Renal pelvis (tissue), 4 donors: ENCODE data around the gene SPOP. TPM values are rescaled to one million over a fixed set of nuclear protein-coding genes. Genes with fewer than 3 reads are reported as not detected.
"Not testable (repeated sequence)": the region's sequence is repeated elsewhere in the genome, so short reads cannot be mapped to it uniquely, and the experiment has no call there.

Experiments used
- DNase-seq: peaks from one replicate; pipeline ENCODE4 v3.0.0-alpha.2; 2013
- polyA plus RNA-seq, 3 donors: library from polyadenylated mRNA; unstranded; fragments of 120-200 nt; gene quantifications; one replicate each; pipeline ENCODE4 v1.2.1, GENCODE V29; 2013; ENCODE audit not compliant: insufficient read length in 3 of 3

Gene SPOP
- polyA plus RNA-seq, 3 donors: 60.0 to 68.6 (median 66.1) TPM

- no peak for DNase-seq
Measured at GRCh38 chr17:49674507-49674906, 3.4 kb downstream of the SPOP start.

GRCh38 chr17:49673679-49674078 is 4.2 kb downstream of the SPOP start:
- not testable (repeated sequence) for DNase-seq

GRCh38 chr17:49670641-49671040 is 7.3 kb downstream of the SPOP start:
- no peak for DNase-seq

GRCh38 chr17:49670002-49670401 is 7.9 kb downstream of the SPOP start:
- no peak for DNase-seq

- DNase-seq: no peak
Measured at GRCh38 chr17:49667854-49668253, 10.0 kb downstream of the SPOP start.

- no peak for DNase-seq
Measured at GRCh38 chr17:49664706-49665211, 13.1 kb downstream of the SPOP start.

GRCh38 chr17:49659661-49660382 is 18.1 kb downstream of the SPOP start:
- no peak for DNase-seq

GRCh38 chr17:49656247-49656646 is 21.6 kb downstream of the SPOP start:
- DNase-seq: no peak

GRCh38 chr17:49647256-49647585 is 30.7 kb downstream of the SPOP start:
- DNase-seq: no peak

GRCh38 chr17:49646391-49647255 is 31.3 kb downstream of the SPOP start:
- DNase-seq: no peak

- DNase-seq: not testable (repeated sequence)
Measured at GRCh38 chr17:49646056-49646390, 31.9 kb downstream of the SPOP start.

GRCh38 chr17:49645654-49646053 is 32.2 kb downstream of the SPOP start:
- no peak for DNase-seq

- no peak for DNase-seq
Measured at GRCh38 chr17:49640556-49640955, 37.3 kb downstream of the SPOP start.

GRCh38 chr17:49638818-49639217 is 39.1 kb downstream of the SPOP start:
- DNase-seq: no peak

- no peak for DNase-seq
Measured at GRCh38 chr17:49637739-49638138, 40.2 kb downstream of the SPOP start.

GRCh38 chr17:49637050-49637449 is 40.8 kb downstream of the SPOP start:
- DNase-seq: no peak

- DNase-seq: no peak
Measured at GRCh38 chr17:49635121-49635520, 42.8 kb downstream of the SPOP start.

- peak; percentile 21 for DNase-seq
Measured at GRCh38 chr17:49634485-49634860, 43.4 kb downstream of the SPOP start.

GRCh38 chr17:49633762-49634484 is 44.0 kb downstream of the SPOP start:
- DNase-seq: no peak

- no peak for DNase-seq
Measured at GRCh38 chr17:49633250-49633649, 44.6 kb downstream of the SPOP start.

- DNase-seq: no peak
Measured at GRCh38 chr17:49632201-49632600, 45.7 kb downstream of the SPOP start.

GRCh38 chr17:49631496-49631895 is 46.4 kb downstream of the SPOP start:
- no peak for DNase-seq
